Mesendoderm (in vitro differentiated cells): ENCODE results near the gene UBE3D.

ENCODE experiments used
- DNase-seq: peaks from one replicate; pipeline ENCODE4 v3.0.0; 2013
- H2AK5ac ChIP-seq: 2 replicates; pipeline ENCODE4 v1.6.1; 2013; ENCODE audit warnings: low read length, inconsistent platforms
- H2BK120ac ChIP-seq: 2 replicates; pipeline ENCODE4 v1.6.1; 2013; ENCODE audit warnings: low read depth, mild to moderate bottlenecking, low read length, moderate library complexity, mixed read lengths
- H2BK15ac ChIP-seq: replicated peaks from 2 replicates; pipeline ENCODE4 v1.6.1; 2013; ENCODE audit warnings: low read depth, mild to moderate bottlenecking, moderate library complexity
- H2BK5ac ChIP-seq: 2 replicates; pipeline ENCODE4 v1.6.1; 2013; ENCODE audit warnings: low read length, inconsistent platforms
- H3K18ac ChIP-seq: 2 replicates; pipeline ENCODE4 v1.6.1; 2013; ENCODE audit warnings: mild to moderate bottlenecking, low read length, mixed read lengths
- H3K23ac ChIP-seq: one replicate; pipeline ENCODE4 v1.6.1; 2013; ENCODE audit warnings: low read length
- H3K27ac ChIP-seq: 2 replicates; pipeline ENCODE4 v1.5.1; 2013; ENCODE audit warnings: low read depth, mild to moderate bottlenecking, inconsistent platforms, low read length, moderate library complexity
- H3K27me3 ChIP-seq: 2 replicates; pipeline ENCODE4 v1.6.1; 2013; ENCODE audit warnings: low read length, control low read depth, mild to moderate bottlenecking, inconsistent platforms; ENCODE audit not compliant: insufficient read depth, poor library complexity
- H3K36me3 ChIP-seq: 2 replicates; pipeline ENCODE4 v1.6.1; 2013; ENCODE audit warnings: low read length, inconsistent platforms; ENCODE audit not compliant: control insufficient read depth, insufficient read depth
- H3K4ac ChIP-seq: one replicate; pipeline ENCODE4 v1.6.1; 2013; ENCODE audit warnings: low read depth, mild to moderate bottlenecking, low read length, moderate library complexity
- H3K4me1 ChIP-seq: 2 replicates; pipeline ENCODE4 v1.6.1; 2013; ENCODE audit warnings: low read depth, low read length, inconsistent platforms; ENCODE audit not compliant: control insufficient read depth
- H3K4me2 ChIP-seq: 2 replicates; pipeline ENCODE4 v1.6.1; 2013; ENCODE audit warnings: low read length
- H3K4me3 ChIP-seq: 2 replicates; pipeline ENCODE4 v1.5.1; 2013; ENCODE audit warnings: mild to moderate bottlenecking, low read length
- H3K56ac ChIP-seq: one replicate; pipeline ENCODE4 v1.6.1; 2013; ENCODE audit warnings: low read length
- H3K79me1 ChIP-seq: 2 replicates; pipeline ENCODE4 v1.6.1; 2013; ENCODE audit warnings: low read length, inconsistent platforms
- H3K79me2 ChIP-seq: 2 replicates; pipeline ENCODE4 v1.6.1; 2013; ENCODE audit warnings: mild to moderate bottlenecking, low read length; ENCODE audit not compliant: control insufficient read depth, insufficient read depth
- H3K9ac ChIP-seq: 2 replicates; pipeline ENCODE4 v1.6.1; 2013; ENCODE audit warnings: low read length, inconsistent platforms
- H4K5ac ChIP-seq: one replicate; pipeline ENCODE4 v1.6.1; 2013; ENCODE audit warnings: low read length
- H4K8ac ChIP-seq: one replicate; pipeline ENCODE4 v1.6.1; 2013; ENCODE audit warnings: low read depth, mild to moderate bottlenecking, control low read depth, low read length, moderate library complexity
- WGBS: extraction: QIAGEN DNeasy Blood & Tissue Kit; methylation state at CpG from one replicate; pipeline ENCODE4 v1.1.7; 2013; ENCODE audit warnings: low lambda C conversion rate, missing lambda C conversion rate; ENCODE audit not compliant: insufficient coverage; ENCODE audit errors: extremely low coverage; 5-methylcytosine and 5-hydroxymethylcytosine counted together

Gene UBE3D

GRCh38 chr6:82872185-82872584 lies 193.5 kb downstream of the UBE3D start:
- Histone ChIP-seq H3K79me2 (no peaks in the 10 kb centered on the region), H3K23ac (no peak overlapping the region), H3K27me3 (no peaks in the 10 kb centered on the region), H3K36me3 (no peaks in the 10 kb centered on the region), H2BK15ac (no peak overlapping the region), H2AK5ac (no peak overlapping the region), H4K5ac (no peak overlapping the region), H2BK5ac (no peak overlapping the region), H2BK120ac (no peak overlapping the region), H3K79me1 (no peaks in the 10 kb centered on the region), H3K4me2 (no peak overlapping the region), H3K27ac (no peak overlapping the region), H3K56ac (no peak overlapping the region), H3K9ac (no peak overlapping the region), H3K18ac (no peak overlapping the region), H4K8ac (no peak overlapping the region), H3K4ac (no peak overlapping the region), H3K4me3 (no peak overlapping the region), H3K4me1 (no peaks in the 10 kb centered on the region)
- no CpG with 5 or more reads among the region's 1 CpG for WGBS
- DNase-seq: no peak

- no peak overlapping the region for H3K23ac ChIP-seq
- no peaks in the 10 kb centered on the region for H3K27me3 ChIP-seq
- H3K4me2 ChIP-seq: no peak overlapping the region
- H4K5ac ChIP-seq: no peak overlapping the region
- H2AK5ac ChIP-seq: no peak overlapping the region
- H4K8ac ChIP-seq: no peak overlapping the region
- H3K4me3 ChIP-seq: no peak overlapping the region
- WGBS: no CpG with 5 or more reads among the region's 2 CpGs
- no peak overlapping the region for H3K18ac ChIP-seq
- DNase-seq: no peak
- no peak overlapping the region for H2BK5ac ChIP-seq
- H3K27ac ChIP-seq: no peak overlapping the region
- no peak overlapping the region for H2BK120ac ChIP-seq
- no peaks in the 10 kb centered on the region for H3K79me2 ChIP-seq
- no peaks in the 10 kb centered on the region for H3K4me1 ChIP-seq
- no peaks in the 10 kb centered on the region for H3K79me1 ChIP-seq
- H2BK15ac ChIP-seq: no peak overlapping the region
- no peak overlapping the region for H3K56ac ChIP-seq
- no peak overlapping the region for H3K4ac ChIP-seq
- no peak overlapping the region for H3K9ac ChIP-seq
- H3K36me3 ChIP-seq: no peaks in the 10 kb centered on the region
Measured at GRCh38 chr6:82870582-82871172, 195.0 kb downstream of the UBE3D start.

GRCh38 chr6:82869493-82869892 lies 196.1 kb downstream of the UBE3D start:
- no peaks in the 10 kb centered on the region for H3K79me1 ChIP-seq
- no peak overlapping the region for H2BK5ac ChIP-seq
- H3K23ac ChIP-seq: no peak overlapping the region
- H3K36me3 ChIP-seq: no peaks in the 10 kb centered on the region
- no peaks in the 10 kb centered on the region for H3K4me1 ChIP-seq
- no peak overlapping the region for H2BK15ac ChIP-seq
- no peak overlapping the region for H3K4me2 ChIP-seq
- H3K27me3 ChIP-seq: no peaks in the 10 kb centered on the region
- no peaks in the 10 kb centered on the region for H3K79me2 ChIP-seq
- H2AK5ac ChIP-seq: no peak overlapping the region
- H4K8ac ChIP-seq: no peak overlapping the region
- H3K56ac ChIP-seq: no peak overlapping the region
- no peak overlapping the region for H3K27ac ChIP-seq
- no peak overlapping the region for H4K5ac ChIP-seq
- no peak overlapping the region for H3K18ac ChIP-seq
- no peak overlapping the region for H2BK120ac ChIP-seq
- no peak overlapping the region for H3K9ac ChIP-seq
- no peak overlapping the region for H3K4me3 ChIP-seq
- no peak overlapping the region for H3K4ac ChIP-seq
- no peak for DNase-seq

GRCh38 chr6:82867946-82868345 lies 197.7 kb downstream of the UBE3D start:
- Histone ChIP-seq H3K79me2 (no peaks in the 10 kb centered on the region), H4K5ac (no peak overlapping the region), H3K18ac (no peak overlapping the region), H3K9ac (no peak overlapping the region), H3K27me3 (no peaks in the 10 kb centered on the region), H4K8ac (no peak overlapping the region), H2BK15ac (no peak overlapping the region), H2BK120ac (no peak overlapping the region), H3K79me1 (no peaks in the 10 kb centered on the region), H3K36me3 (no peaks in the 10 kb centered on the region), H3K27ac (no peak overlapping the region), H3K4me3 (no peak overlapping the region), H2AK5ac (no peak overlapping the region), H3K56ac (no peak overlapping the region), H3K23ac (no peak overlapping the region), H3K4me1 (no peaks in the 10 kb centered on the region), H3K4me2 (no peak overlapping the region), H2BK5ac (no peak overlapping the region), H3K4ac (no peak overlapping the region)
- no peak for DNase-seq
- no CpG with 5 or more reads among the region's 3 CpGs for WGBS

- Histone ChIP-seq H2BK5ac (no peak overlapping the region), H3K79me1 (no peaks in the 10 kb centered on the region), H3K27me3 (no peaks in the 10 kb centered on the region)
Measured at GRCh38 chr6:82866446-82866845, 199.2 kb downstream of the UBE3D start.

GRCh38 chr6:82865461-82865860 lies 200.2 kb downstream of the UBE3D start:
- no peak overlapping the region for H3K9ac ChIP-seq
- H3K27me3 ChIP-seq: no peaks in the 10 kb centered on the region
- H3K4ac ChIP-seq: no peak overlapping the region
- no peak overlapping the region for H3K4me3 ChIP-seq
- H3K4me1 ChIP-seq: no peaks in the 10 kb centered on the region
- no peak overlapping the region for H2BK15ac ChIP-seq
- no peak overlapping the region for H3K23ac ChIP-seq
- no peaks in the 10 kb centered on the region for H3K79me1 ChIP-seq
- H2BK120ac ChIP-seq: no peak overlapping the region
- H4K8ac ChIP-seq: no peak overlapping the region
- no peak overlapping the region for H2AK5ac ChIP-seq
- no peak overlapping the region for H2BK5ac ChIP-seq
- H3K18ac ChIP-seq: no peak overlapping the region
- no peak for DNase-seq
- no peaks in the 10 kb centered on the region for H3K79me2 ChIP-seq
- no CpG with 5 or more reads among the region's 3 CpGs for WGBS
- H3K56ac ChIP-seq: no peak overlapping the region
- H3K27ac ChIP-seq: no peak overlapping the region
- no peak overlapping the region for H4K5ac ChIP-seq
- H3K36me3 ChIP-seq: no peaks in the 10 kb centered on the region
- no peak overlapping the region for H3K4me2 ChIP-seq

More at GRCh38 chr6:82866446-82866845, 199.2 kb downstream of the UBE3D start:
- DNase-seq: no peak
- H3K23ac ChIP-seq: no peak overlapping the region
- H2BK120ac ChIP-seq: no peak overlapping the region
- H4K5ac ChIP-seq: no peak overlapping the region
- H3K9ac ChIP-seq: no peak overlapping the region
- no peak overlapping the region for H3K4me3 ChIP-seq
- no peaks in the 10 kb centered on the region for H3K36me3 ChIP-seq
- H3K4me1 ChIP-seq: no peaks in the 10 kb centered on the region
- no peak overlapping the region for H4K8ac ChIP-seq
- no peak overlapping the region for H3K4ac ChIP-seq
- no peak overlapping the region for H2AK5ac ChIP-seq
- H3K79me2 ChIP-seq: no peaks in the 10 kb centered on the region
- H2BK15ac ChIP-seq: no peak overlapping the region
- H3K56ac ChIP-seq: no peak overlapping the region
- H3K18ac ChIP-seq: no peak overlapping the region
- WGBS: no CpG with 5 or more reads among the region's 3 CpGs
- no peak overlapping the region for H3K4me2 ChIP-seq
- no peak overlapping the region for H3K27ac ChIP-seq
